Measurements from ENCODE around the gene LRRC75A.
"Not testable (repeated sequence)": the region's sequence is repeated elsewhere in the genome, so short reads cannot be mapped to it uniquely, and the experiment has no call there.

Gene LRRC75A

GRCh38 chr17:16447676-16448075, 44.3 kb downstream of the LRRC75A start:
- no peak for DNase-seq

GRCh38 chr17:16446338-16446983, 45.5 kb downstream of the LRRC75A start:
- no peak for DNase-seq

- no peak for DNase-seq
Observed at GRCh38 chr17:16444258-16444886, 47.6 kb downstream of the LRRC75A start.

GRCh38 chr17:16443511-16444257, 48.3 kb downstream of the LRRC75A start:
- no peak for DNase-seq

- no peak for DNase-seq
Observed at GRCh38 chr17:16442594-16443510, 49.1 kb downstream of the LRRC75A start.

GRCh38 chr17:16442141-16442540, 49.9 kb downstream of the LRRC75A start:
- no peak for DNase-seq

- DNase-seq: no peak
Observed at GRCh38 chr17:16440901-16441629, 50.9 kb downstream of the LRRC75A start.

- DNase-seq: not testable (repeated sequence)
Observed at GRCh38 chr17:16440354-16440753, 51.6 kb downstream of the LRRC75A start.

- no peak for DNase-seq
Observed at GRCh38 chr17:16439811-16440351, 52.1 kb downstream of the LRRC75A start.

GRCh38 chr17:16439303-16439791, 52.6 kb downstream of the LRRC75A start:
- no peak for DNase-seq

- DNase-seq: peak; percentile 100
Observed at GRCh38 chr17:16438557-16439302, 53.3 kb downstream of the LRRC75A start.

- no peak for DNase-seq
Observed at GRCh38 chr17:16438173-16438556, 53.8 kb downstream of the LRRC75A start.

GRCh38 chr17:16437083-16437482, 54.9 kb downstream of the LRRC75A start:
- DNase-seq: no peak

- no peak for DNase-seq
Observed at GRCh38 chr17:16435925-16436886, 55.8 kb downstream of the LRRC75A start.

- no peak for DNase-seq
Observed at GRCh38 chr17:16434662-16435061, 57.3 kb downstream of the LRRC75A start.

GRCh38 chr17:16433514-16433913, 58.5 kb downstream of the LRRC75A start:
- DNase-seq: no peak

- no peak for DNase-seq
Observed at GRCh38 chr17:16432017-16432416, 60.0 kb downstream of the LRRC75A start.

GRCh38 chr17:16430650-16431049, 61.3 kb downstream of the LRRC75A start:
- no peak for DNase-seq

- DNase-seq: no peak
Observed at GRCh38 chr17:16429083-16429482, 62.9 kb downstream of the LRRC75A start.

Measured in NCI-H1105 treated with DMSO at 0.1 percent for 48 hours (cell line).